ENCODE data around the gene IGBP1. TPM values are rescaled to one million over a fixed set of nuclear protein-coding genes. Genes with fewer than 3 reads are reported as not detected.

The IGBP1 gene
- total RNA-seq, 1 experiment from 2014 or later: 38.9 TPM

GRCh38 chrX:70096052-70096451 lies 37.2 kb upstream of the IGBP1 start:
- CTCF ChIA-PET: interaction anchor here (0.7 to 2.8 kb wide), 10 partner anchors 36 to 672 kb away, joined by 3 to 61 read pairs (median 4); partner anchors contain the start of gene EDA
- Mint-ChIP-seq H3K27me3 (ENCODE audit: low read depth) (no peaks in the 10 kb centered on the region), H3K4me3 (no peak overlapping the region), H3K4me1 (no peaks in the 10 kb centered on the region), H3K36me3 (no peaks in the 10 kb centered on the region), H3K9me3 (no peaks in the 10 kb centered on the region), H3K27ac (no peak overlapping the region)
- peak; percentile 56; the same call in 1 of the 2 replicates for ATAC-seq
- POLR2A ChIA-PET: no interaction called here
- no peak for TF ChIP-seq ATF2 (CRISPR knock-in tag; IDR thresholded peaks at IDR 0.05; ENCODE audit: borderline replicate concordance, low read depth)
- no peak for TF ChIP-seq FOXP1 (CRISPR knock-in tag; IDR thresholded peaks at IDR 0.05; ENCODE audit: borderline replicate concordance)
- TF ChIP-seq SOX15 (CRISPR knock-in tag; IDR thresholded peaks at IDR 0.05): no peak
- TF ChIP-seq PRRX2 (CRISPR knock-in tag; IDR thresholded peaks at IDR 0.05): no peak
- TF ChIP-seq ZNF281 (CRISPR knock-in tag; IDR thresholded peaks at IDR 0.05): no peak
- TF ChIP-seq E2F1 (CRISPR knock-in tag; IDR thresholded peaks at IDR 0.05): no peak
- no peak for TF ChIP-seq PREB (CRISPR knock-in tag; IDR thresholded peaks at IDR 0.05; ENCODE audit: borderline replicate concordance)
- TF ChIP-seq NR2C2 (CRISPR knock-in tag; IDR thresholded peaks at IDR 0.05): no peak
- TF ChIP-seq ATF3 (CRISPR knock-in tag; conservative IDR thresholded peaks at IDR 0.05): no peak
- TF ChIP-seq ZBTB43 (CRISPR knock-in tag; IDR thresholded peaks at IDR 0.05): no peak
- TF ChIP-seq RELA (CRISPR knock-in tag; IDR thresholded peaks at IDR 0.05; ENCODE audit: borderline replicate concordance): no peak
- no peak for TF ChIP-seq ESRRA (CRISPR knock-in tag; IDR thresholded peaks at IDR 0.05; ENCODE audit: borderline replicate concordance)
- no peak for TF ChIP-seq USF2 (CRISPR knock-in tag; IDR thresholded peaks at IDR 0.05)
- TF ChIP-seq ETV6 (CRISPR knock-in tag; IDR thresholded peaks at IDR 0.05): no peak
- TF ChIP-seq FOXP4 (CRISPR knock-in tag; IDR thresholded peaks at IDR 0.05): no peak
- TF ChIP-seq ATF1 (CRISPR knock-in tag; IDR thresholded peaks at IDR 0.05): no peak
- TF ChIP-seq E2F4 (CRISPR knock-in tag; IDR thresholded peaks at IDR 0.05; ENCODE audit: borderline replicate concordance, low read depth): no peak
- TF ChIP-seq PRDM15 (CRISPR knock-in tag; IDR thresholded peaks at IDR 0.05): no peak
- TF ChIP-seq TEAD1 (CRISPR knock-in tag; IDR thresholded peaks at IDR 0.05): no peak
- peak; percentile 21 for DNase-seq (ENCODE audit: low spot score)

Data from WTC11 (cell line).